ENCODE measurements around the gene KANSL3.
A peak's percentile ranks its signal among the peaks of the same experiment; 100 is the strongest.
"Not testable (repeated sequence)": the region's sequence is repeated elsewhere in the genome, so short reads cannot be mapped to it uniquely, and the experiment has no call there.

The KANSL3 gene

GRCh38 chr2:96553957-96554292, 84.2 kb downstream of the KANSL3 start:
- ATAC-seq (ENCODE audit: low read depth); H3K4me1 Mint-ChIP-seq: not testable (repeated sequence)
- H3K4me3 Mint-ChIP-seq, result peak overlapping the region; percentile 32

GRCh38 chr2:96553176-96553956, 84.7 kb downstream of the KANSL3 start:
- H3K27me3 Mint-ChIP-seq, result no peaks in the 10 kb centered on the region
- H3K9me3 Mint-ChIP-seq, result no peaks in the 10 kb centered on the region
- H3K27ac Mint-ChIP-seq, result peak overlapping the region; percentile 41
- peaks cover 3% of the 10 kb centered on the region for H3K36me3 Mint-ChIP-seq
- peak overlapping the region; percentile 32 for H3K4me3 Mint-ChIP-seq
- DNase-seq (ENCODE audit: low spot score in 2 of 2) (no peak), ATAC-seq (ENCODE audit: low read depth) (no peak)
- H3K4me1 Mint-ChIP-seq, result peaks cover 2% of the 10 kb centered on the region

More at GRCh38 chr2:96553957-96554292, 84.2 kb downstream of the KANSL3 start:
- H3K9me3 Mint-ChIP-seq; H3K27ac Mint-ChIP-seq; H3K27me3 Mint-ChIP-seq; DNase-seq (ENCODE audit: low spot score in 2 of 2); H3K36me3 Mint-ChIP-seq: not testable (repeated sequence)

DNA sequence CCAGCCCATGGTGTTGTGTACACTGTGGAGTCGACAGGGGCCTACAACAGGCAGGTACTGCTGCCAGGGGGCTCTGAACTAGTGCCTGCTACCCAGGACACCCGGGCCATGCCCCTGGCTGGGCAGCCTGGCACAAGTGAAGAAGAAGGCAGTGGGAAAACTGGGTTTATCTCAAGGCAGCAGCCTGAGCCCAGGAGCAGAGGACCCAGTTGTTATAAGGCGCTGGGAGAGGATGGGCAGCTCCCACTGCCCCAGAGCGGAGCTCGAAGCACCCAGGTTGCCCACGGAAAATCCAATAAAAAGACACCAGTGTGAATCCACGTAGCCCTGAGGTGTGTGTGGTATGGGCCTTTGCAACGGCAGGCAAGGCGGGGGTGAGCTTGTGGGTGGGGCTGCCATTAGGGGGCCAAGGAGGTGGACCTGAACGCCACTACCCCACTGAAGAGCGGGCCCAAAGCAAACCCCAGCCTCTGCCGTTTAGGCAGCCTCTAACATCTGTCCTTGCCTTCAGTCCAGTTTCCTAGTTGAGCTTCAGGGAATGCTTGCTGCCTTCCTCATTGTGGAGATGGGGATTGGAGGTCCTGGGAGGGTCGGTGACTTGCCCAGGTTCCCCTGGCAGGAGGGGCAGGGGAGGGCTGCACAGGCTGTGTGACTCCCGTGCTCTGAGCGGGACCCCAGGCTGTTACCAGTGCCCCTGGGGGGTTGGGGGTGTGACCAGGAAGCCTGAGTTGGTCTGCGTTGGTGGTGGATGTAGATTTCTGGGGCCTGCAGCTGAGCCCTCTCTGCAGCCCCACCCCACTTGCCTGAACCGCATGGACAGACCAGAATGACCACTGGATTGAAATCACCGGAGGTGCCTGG, 85.6 kb downstream of the KANSL3 start:
- Mint-ChIP-seq H3K4me3 (no peak overlapping the region), H3K4me1 (peaks cover 2% of the 10 kb centered on the region), H3K9me3 (no peaks in the 10 kb centered on the region), H3K36me3 (peaks cover 4% of the 10 kb centered on the region), H3K27ac (peak overlapping the region; percentile 41), H3K27me3 (no peaks in the 10 kb centered on the region)
- DNase-seq (ENCODE audit: low spot score in 2 of 2), result no peak
- no peak for ATAC-seq (ENCODE audit: low read depth)

- no peak overlapping the region for H3K27ac Mint-ChIP-seq
- no peak overlapping the region for H3K4me3 Mint-ChIP-seq
- no peaks in the 10 kb centered on the region for H3K27me3 Mint-ChIP-seq
- H3K4me1 Mint-ChIP-seq, result peaks cover 2% of the 10 kb centered on the region
- peaks cover 7% of the 10 kb centered on the region for H3K36me3 Mint-ChIP-seq
- DNase-seq (ENCODE audit: low spot score in 2 of 2) (no peak), ATAC-seq (ENCODE audit: low read depth) (no peak)
- H3K9me3 Mint-ChIP-seq, result no peaks in the 10 kb centered on the region
Measured at GRCh38 chr2:96551605-96552314, 86.4 kb downstream of the KANSL3 start.

DNA sequence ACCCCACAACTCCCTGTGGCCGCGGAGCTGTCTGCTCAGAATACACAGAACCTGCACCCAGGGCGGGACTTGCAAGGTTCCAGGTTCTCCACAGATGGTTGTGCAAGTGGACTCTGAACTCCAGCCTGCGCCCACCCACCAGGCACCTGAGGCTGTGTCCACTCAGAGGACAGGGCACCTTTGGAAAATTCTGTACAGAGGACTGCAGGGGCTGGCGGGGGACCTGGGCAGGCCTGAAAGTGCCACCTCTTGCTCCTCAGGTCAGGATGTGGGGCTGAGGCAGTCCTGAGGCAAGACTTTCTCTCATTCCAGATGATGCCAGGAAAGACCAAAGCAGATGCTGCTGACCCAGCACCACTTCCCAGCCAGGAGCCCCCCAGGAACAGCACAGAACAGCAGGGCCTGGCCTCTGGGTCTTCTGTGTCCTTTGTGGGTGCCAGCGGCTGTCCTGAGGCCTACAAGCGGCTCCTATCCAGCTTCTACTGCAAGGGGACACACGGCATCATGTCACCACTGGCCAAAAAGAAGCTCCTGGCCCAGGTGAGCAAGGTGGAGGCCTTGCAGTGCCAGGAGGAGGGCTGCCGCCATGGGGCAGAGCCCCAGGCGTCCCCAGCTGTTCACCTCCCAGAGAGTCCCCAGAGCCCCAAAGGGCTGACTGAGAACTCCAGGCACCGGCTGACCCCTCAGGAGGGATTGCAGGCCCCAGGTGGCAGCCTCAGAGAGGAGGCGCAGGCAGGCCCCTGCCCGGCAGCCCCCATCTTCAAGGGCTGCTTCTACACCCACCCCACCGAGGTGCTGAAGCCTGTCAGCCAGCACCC, 87.1 kb downstream of the KANSL3 start:
- Mint-ChIP-seq H3K27ac (no peak overlapping the region), H3K27me3 (no peaks in the 10 kb centered on the region), H3K9me3 (no peaks in the 10 kb centered on the region), H3K4me3 (no peak overlapping the region), H3K36me3 (peaks cover 7% of the 10 kb centered on the region), H3K4me1 (peaks cover 2% of the 10 kb centered on the region)
- DNase-seq (ENCODE audit: low spot score in 2 of 2) (no peak), ATAC-seq (ENCODE audit: low read depth) (no peak)

- no peaks in the 10 kb centered on the region for H3K9me3 Mint-ChIP-seq
- peaks cover 9% of the 10 kb centered on the region for H3K36me3 Mint-ChIP-seq
- H3K27me3 Mint-ChIP-seq, result no peaks in the 10 kb centered on the region
- DNase-seq (ENCODE audit: low spot score in 2 of 2), result no peak
- H3K4me3 Mint-ChIP-seq, result no peak overlapping the region
- no peak for ATAC-seq (ENCODE audit: low read depth)
- peaks cover 2% of the 10 kb centered on the region for H3K4me1 Mint-ChIP-seq
- no peak overlapping the region for H3K27ac Mint-ChIP-seq
Measured at GRCh38 chr2:96549967-96550786, 87.9 kb downstream of the KANSL3 start.

DNA sequence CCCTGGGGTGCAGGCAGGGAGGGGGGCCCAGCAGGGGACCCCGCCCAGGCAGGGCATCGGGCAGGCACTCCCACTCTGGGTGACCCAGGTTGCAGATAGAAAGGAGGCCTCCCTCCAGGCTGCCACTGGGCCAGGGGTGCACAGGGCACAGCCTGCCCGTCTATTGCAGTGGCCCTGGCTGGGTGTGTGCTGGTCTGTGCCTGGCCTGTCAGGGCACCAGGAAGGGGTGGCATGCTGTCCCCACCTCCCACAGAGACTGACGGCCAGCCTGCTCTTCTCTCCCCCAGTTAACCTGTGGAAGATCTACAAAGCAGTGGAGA, 88.7 kb downstream of the KANSL3 start:
- Mint-ChIP-seq H3K36me3 (peaks cover 13% of the 10 kb centered on the region), H3K27ac (no peak overlapping the region), H3K4me1 (peaks cover 2% of the 10 kb centered on the region), H3K9me3 (no peaks in the 10 kb centered on the region), H3K4me3 (no peak overlapping the region), H3K27me3 (no peaks in the 10 kb centered on the region)
- no peak for DNase-seq (ENCODE audit: low spot score in 2 of 2)
- ATAC-seq (ENCODE audit: low read depth), result no peak

DNA sequence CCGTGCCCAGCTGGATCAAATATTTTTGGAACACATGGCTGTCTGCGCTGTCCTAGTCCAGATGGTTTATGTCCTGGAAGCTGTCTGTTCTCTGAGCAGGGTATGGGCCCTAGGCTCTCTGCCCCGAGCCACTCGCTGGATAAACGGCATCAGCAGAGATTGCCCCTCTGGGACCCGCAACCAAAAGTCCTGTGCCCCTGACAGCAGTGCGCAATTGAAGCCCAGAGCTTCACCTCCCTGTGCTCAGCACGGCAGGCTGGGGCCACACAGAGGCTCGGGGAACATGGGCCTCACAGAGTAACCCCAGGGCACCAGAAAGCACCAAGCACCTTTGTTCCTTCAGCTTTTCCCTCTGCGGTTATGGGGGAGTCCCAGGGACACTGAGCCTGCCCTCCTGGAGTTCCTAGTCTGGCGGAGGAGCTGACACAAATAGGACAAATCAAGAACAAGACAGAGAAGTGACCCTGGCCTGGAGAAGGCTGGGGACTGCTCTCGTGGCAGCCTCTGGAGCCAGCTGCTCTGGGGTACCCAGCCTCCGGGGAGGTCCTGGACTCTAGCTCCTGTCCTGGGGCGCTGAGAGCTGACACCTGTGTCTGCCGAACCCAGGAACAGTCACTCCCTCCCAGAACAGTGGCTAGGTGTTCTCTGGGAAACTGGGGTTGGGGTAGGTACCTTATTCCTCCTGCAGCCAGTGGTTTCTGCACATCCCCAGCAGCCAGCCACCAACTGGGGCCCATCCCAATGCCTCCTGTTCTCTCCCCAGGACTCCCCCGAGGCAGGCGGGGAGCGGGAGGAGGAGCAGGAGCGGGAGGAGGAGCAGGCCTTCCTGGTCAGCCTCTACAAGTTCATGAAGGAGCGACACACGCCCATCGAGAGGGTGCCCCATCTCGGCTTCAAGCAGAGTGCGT, 89.3 kb downstream of the KANSL3 start:
- no peak overlapping the region for H3K27ac Mint-ChIP-seq
- H3K9me3 Mint-ChIP-seq, result no peaks in the 10 kb centered on the region
- H3K4me1 Mint-ChIP-seq, result peaks cover 4% of the 10 kb centered on the region
- peaks cover 13% of the 10 kb centered on the region for H3K36me3 Mint-ChIP-seq
- DNase-seq (ENCODE audit: low spot score in 2 of 2) (no peak), ATAC-seq (ENCODE audit: low read depth) (no peak)
- H3K27me3 Mint-ChIP-seq, result no peaks in the 10 kb centered on the region
- no peak overlapping the region for H3K4me3 Mint-ChIP-seq

- Mint-ChIP-seq H3K36me3 (peaks cover 17% of the 10 kb centered on the region), H3K4me3 (no peak overlapping the region), H3K27me3 (no peaks in the 10 kb centered on the region), H3K4me1 (peaks cover 8% of the 10 kb centered on the region), H3K27ac (peak overlapping the region; percentile 56), H3K9me3 (no peaks in the 10 kb centered on the region)
- DNase-seq (ENCODE audit: low spot score in 2 of 2) (no peak), ATAC-seq (ENCODE audit: low read depth) (no peak)
Measured at GRCh38 chr2:96547731-96548171, 90.4 kb downstream of the KANSL3 start.

DNA sequence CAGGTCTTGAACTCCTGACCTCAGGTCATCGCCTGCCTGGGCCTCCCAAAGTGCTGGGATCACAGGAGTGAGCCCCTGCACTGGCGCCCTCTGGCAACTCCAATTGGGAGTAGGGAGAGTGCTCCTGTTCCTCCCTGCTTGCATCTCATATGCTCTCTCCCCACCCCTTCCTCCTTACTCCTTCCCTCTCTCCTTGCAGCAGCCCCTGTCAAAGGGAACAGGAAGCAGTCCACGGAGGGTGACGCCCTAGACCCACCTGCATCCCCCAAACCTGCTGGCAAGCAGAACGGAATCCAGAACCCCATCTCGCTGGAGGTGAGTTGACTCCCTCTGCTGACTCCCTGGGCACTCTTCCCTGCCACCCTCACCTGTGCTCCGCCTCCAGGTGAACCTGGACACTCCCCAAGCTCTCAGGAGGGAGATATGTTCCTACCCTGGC, 90.9 kb downstream of the KANSL3 start:
- H3K27ac Mint-ChIP-seq, result peak overlapping the region; percentile 56
- no peak for DNase-seq (ENCODE audit: low spot score in 2 of 2)
- no peaks in the 10 kb centered on the region for H3K9me3 Mint-ChIP-seq
- H3K4me1 Mint-ChIP-seq, result peaks cover 11% of the 10 kb centered on the region
- H3K36me3 Mint-ChIP-seq, result peaks cover 20% of the 10 kb centered on the region
- no peaks in the 10 kb centered on the region for H3K27me3 Mint-ChIP-seq
- H3K4me3 Mint-ChIP-seq, result no peak overlapping the region
- no peak for ATAC-seq (ENCODE audit: low read depth)

DNA sequence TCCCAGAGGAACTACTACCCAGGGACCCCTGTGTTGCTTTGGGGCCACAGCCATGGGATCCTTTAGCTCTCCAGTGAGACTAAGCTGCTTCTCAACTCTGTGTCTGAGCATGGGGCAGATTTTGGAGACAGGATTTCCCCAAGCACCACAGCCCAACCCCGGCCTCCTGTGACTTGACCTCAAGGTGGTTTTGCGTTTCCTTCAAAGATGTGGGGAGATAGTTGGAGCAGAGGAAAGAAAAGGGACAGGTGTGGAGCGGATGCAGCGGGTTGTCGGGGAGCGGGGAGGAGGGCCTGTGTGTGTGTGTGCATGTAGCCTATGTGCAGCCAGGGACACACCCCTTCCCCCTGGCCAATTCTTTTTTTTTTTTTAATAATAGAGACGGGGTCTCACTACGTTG, 91.3 kb downstream of the KANSL3 start:
- no peaks in the 10 kb centered on the region for H3K9me3 Mint-ChIP-seq
- peaks cover 18% of the 10 kb centered on the region for H3K36me3 Mint-ChIP-seq
- no peaks in the 10 kb centered on the region for H3K27me3 Mint-ChIP-seq
- peaks cover 11% of the 10 kb centered on the region for H3K4me1 Mint-ChIP-seq
- DNase-seq (ENCODE audit: low spot score in 2 of 2) (no peak), ATAC-seq (ENCODE audit: low read depth) (no peak)
- H3K4me3 Mint-ChIP-seq, result no peak overlapping the region
- H3K27ac Mint-ChIP-seq, result no peak overlapping the region

- DNase-seq (ENCODE audit: low spot score in 2 of 2) (no peak), ATAC-seq (ENCODE audit: low read depth) (no peak)
- Mint-ChIP-seq H3K36me3 (peaks cover 18% of the 10 kb centered on the region), H3K27ac (peak overlapping the region; percentile 64), H3K4me3 (no peak overlapping the region), H3K27me3 (no peaks in the 10 kb centered on the region), H3K4me1 (peaks cover 11% of the 10 kb centered on the region), H3K9me3 (no peaks in the 10 kb centered on the region)
Measured at GRCh38 chr2:96546321-96546720, 91.8 kb downstream of the KANSL3 start.
